GM13977 (cell line): ENCODE results near the gene RUNX3.
A peak's percentile ranks its signal among the peaks of the same experiment; 100 is the strongest.
"Not testable (repeated sequence)": the region's sequence is repeated elsewhere in the genome, so short reads cannot be mapped to it uniquely, and the experiment has no call there.

ENCODE experiments used
- DNase-seq: peaks from one replicate; pipeline ENCODE4 v3.0.0; 2012; ENCODE audit warnings: low spot score
- in situ Hi-C: fragments of 300-500 bp; cut with MboI; formaldehyde crosslinking; loops from one replicate; pipeline ENCODE4 v1.12.0; 2022; ENCODE audit warnings: low sequenced_read_pairs, low pct_unique_long_range_greater_than_20kb, mixed read lengths, inconsistent platforms; ENCODE audit not compliant: unreplicated experiment
- TF ChIP-seq, protein P1 (sequence below): IDR thresholded peaks from 2 replicates; pipeline ENCODE4 v1.5.1; 2012; ENCODE audit warnings: mild to moderate bottlenecking, control low read depth; ENCODE audit not compliant: insufficient read depth; ENCODE audit errors: extremely low read depth, missing control alignments

The RUNX3 gene

DNA sequence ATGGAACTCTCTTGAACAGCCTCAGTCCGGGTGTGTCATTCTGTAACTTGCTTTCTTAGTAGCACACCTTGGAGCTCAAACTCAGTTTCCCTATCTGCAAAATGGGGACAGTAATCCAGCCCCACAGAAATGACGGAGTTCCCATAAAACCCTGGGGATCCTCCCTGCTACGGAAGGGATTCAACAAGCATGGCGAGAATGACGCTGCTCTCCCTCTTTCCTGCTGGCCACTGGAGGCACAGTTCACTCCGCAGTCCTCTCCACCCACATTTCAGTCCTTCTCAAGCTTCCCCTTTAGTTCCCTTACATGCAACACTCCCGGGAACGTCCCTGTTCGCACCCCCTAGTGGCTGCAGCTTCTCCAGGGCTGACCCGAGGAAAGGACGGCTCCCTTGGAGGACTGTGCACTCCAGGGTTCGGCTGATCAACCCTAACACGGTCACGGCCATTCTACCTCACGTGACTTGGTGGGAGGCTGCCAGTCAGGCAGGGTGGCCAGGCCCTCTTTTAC, 20.6 kb downstream of the RUNX3 start:
- TF ChIP-seq, protein P1, sequence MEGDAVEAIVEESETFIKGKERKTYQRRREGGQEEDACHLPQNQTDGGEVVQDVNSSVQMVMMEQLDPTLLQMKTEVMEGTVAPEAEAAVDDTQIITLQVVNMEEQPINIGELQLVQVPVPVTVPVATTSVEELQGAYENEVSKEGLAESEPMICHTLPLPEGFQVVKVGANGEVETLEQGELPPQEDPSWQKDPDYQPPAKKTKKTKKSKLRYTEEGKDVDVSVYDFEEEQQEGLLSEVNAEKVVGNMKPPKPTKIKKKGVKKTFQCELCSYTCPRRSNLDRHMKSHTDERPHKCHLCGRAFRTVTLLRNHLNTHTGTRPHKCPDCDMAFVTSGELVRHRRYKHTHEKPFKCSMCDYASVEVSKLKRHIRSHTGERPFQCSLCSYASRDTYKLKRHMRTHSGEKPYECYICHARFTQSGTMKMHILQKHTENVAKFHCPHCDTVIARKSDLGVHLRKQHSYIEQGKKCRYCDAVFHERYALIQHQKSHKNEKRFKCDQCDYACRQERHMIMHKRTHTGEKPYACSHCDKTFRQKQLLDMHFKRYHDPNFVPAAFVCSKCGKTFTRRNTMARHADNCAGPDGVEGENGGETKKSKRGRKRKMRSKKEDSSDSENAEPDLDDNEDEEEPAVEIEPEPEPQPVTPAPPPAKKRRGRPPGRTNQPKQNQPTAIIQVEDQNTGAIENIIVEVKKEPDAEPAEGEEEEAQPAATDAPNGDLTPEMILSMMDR, result no peak
- DNase-seq, result no peak
- in situ Hi-C loops, result no loop called here

DNA sequence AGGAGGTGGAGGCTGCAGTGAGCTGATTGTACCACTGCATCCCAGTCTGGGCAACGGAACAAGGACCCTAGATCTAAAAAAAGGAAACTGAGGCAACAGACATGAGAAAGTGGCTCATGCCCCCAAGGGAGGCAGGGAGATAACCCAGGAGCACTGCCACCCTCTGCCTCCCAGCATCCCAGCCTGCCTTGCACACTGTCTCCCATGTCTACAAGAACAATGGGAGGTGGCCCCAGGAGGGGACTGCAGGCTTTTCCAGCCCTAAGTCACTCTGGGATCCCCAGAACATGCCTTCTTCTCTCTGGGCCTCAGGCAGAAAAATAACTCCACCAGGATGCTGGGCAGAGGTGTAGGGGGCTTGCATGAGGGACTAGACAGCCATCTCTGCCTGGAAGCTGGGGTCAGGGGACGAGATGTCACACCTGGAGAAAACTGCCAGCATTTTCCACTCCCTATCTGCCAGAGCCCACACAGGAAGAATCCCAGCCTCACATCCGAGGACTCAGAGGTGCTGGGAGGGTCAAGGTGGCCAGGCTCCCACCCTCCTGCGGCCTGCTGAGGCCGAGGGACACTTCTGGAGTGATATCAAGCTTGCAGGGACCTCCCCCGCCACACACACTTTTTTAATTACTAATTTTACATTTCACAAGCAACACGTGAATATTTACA, 21.4 kb downstream of the RUNX3 start:
- DNase-seq, result no peak
- in situ Hi-C loops, result no loop called here
- TF ChIP-seq, protein P1, result no peak

DNA sequence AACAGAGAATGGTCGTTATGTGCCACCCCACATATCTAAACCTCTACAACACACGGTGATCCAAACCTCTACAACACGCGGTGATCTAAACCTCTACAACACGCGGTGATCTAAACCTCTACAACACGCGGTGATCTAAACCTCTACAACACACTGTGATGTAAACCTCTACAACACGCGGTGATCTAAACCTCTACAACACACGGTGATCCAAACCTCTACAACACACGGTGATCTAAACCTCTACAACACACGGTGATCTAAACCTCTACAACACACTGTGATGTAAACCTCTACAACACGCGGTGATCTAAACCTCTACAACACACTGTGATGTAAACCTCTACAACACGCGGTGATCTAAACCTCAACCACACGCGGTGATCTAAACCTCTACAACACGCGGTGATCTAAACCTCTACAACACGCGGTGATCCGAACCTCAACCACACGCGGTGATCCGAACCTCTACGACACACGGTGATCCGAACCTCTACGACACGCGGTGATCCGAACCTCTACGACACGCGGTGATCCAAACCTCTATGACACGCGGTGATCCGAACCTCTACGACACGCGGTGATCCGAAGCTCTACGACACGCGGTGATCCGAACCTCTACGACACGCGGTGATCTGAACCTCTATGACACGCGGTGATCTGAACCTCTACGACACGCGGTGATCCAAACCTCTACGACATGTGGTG, 22.3 kb downstream of the RUNX3 start:
- in situ Hi-C loops, DNase-seq: not testable (repeated sequence)

DNA sequence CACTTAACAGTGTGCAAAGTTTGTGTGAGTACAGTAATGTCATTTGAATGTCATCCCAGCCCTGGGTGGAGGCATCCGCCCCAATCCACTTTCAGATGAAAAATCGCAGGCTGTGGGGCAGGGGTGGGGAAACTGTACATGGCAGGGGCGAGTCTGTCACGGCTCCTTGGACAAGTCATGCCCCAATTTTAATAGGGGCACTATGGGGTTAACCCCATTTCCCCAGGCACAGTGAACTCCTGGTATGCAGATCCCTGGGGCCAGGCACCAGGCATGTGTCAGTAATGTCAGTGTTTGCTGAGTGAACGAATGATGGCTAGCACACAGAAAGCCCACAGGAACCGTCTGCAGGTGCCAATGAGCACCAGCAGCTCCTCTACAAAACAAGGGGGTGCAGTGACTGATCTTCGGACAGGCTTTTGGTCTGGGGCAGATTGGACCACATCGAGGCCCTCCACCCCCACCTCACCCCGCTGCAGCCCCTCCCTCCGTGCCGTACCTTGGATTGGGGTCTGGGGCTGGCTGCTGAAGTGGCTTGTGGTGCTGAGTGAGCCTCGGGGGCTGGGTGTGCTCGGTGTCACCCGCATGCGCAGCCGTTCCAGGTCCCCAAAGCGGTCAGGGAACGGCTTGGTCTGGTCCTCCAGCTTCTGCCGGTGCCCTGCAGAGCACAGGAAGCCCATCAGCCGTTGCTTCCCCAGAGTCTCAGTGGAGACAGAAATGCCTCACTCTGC, 23.2 kb downstream of the RUNX3 start:
- TF ChIP-seq, protein P1, result no peak
- in situ Hi-C loops, result no loop called here
- no peak for DNase-seq

DNA sequence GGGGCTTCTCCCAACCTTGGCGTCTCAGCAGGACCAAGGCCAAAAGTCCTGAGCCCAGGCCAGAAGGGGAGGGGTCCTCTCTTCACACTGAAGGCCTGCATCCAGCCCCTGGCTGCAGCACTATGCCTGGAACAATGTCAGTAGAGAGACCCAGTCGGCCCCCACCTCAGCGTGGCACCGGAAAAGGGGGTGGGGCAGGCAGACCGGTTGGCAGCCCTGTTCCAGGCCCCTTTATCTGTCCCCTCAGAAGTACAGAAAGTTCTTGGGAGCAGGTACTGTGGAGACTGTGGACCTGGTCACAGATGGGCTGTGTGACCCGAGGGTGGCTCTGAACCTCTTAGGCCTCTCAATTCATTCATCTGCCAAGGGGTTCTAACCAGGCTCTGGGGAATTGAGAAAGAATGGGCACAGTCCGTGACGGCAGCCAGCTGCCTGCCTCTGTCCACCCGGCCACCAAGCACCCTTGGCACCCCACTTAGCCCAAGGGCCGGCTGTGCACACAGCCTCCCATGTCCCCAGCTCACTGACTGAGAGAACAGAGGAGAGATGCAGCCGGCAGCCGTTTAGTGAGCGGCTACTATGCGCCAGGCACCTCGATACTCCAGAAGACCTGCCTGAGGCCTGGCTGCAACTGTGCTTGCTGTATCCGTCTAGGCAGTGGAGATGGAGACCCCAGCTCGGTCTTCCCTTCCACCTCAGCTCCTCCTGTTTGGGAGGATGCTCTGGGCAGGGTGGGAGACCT, 23.9 kb downstream of the RUNX3 start:
- DNase-seq, result peak; percentile 23
- in situ Hi-C loops, result no loop called here
- TF ChIP-seq, protein P1, result no peak

DNA sequence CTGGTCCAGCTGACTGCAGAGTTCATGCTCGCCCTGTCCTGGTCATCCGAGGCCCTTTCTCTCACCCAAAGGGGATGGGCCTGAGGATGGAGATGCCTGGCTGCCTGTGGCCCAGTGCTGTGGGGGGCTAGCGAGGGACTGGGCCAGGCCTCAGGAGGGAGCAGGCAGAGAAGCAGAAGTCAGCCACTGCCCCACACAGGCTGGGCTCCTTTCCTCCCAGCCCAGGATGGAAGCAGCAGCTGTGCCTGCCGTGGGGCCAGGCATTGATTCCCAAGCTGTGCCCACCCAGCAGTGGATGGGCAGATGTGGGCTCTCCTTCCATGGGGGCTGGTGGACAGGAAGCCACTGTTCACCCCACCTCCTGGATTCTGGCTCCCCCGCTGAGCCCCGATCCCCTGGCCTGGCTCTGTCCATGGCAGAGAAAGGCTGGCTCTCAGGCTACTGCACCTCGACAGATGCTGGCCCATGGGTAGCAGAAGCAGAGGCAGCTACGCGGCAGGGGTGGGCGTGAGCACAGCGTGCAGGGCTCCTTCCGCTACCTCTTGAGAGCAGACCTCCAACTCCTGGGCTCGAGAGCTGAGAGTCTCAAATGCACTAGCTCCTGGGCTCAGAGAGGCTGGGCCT, 24.6 kb downstream of the RUNX3 start:
- DNase-seq, result peak; percentile 28
- in situ Hi-C loops, result no loop called here
- TF ChIP-seq, protein P1, result no peak
